Heart right ventricle (tissue), 16 donors: ENCODE measurements around the gene CACNA1C. TPM values are rescaled to one million over a fixed set of nuclear protein-coding genes. Genes with fewer than 3 reads are reported as not detected.

Experiments used
- ATAC-seq, 8 donors: fragments of 200-7000 bp; cut with Tn5 transposase; one replicate each; pipeline ENCODE4 v1.9.1; 2020; ENCODE audit warnings: mild to moderate bottlenecking in 8 of 8, moderate library complexity in 8 of 8, moderate number of reproducible peaks in 1 of 8
- DNase-seq, 2 donors: peaks; one replicate each; pipeline ENCODE4 v3.0.0-alpha.2; 2020
- H3K27ac ChIP-seq, 10 donors: fragments of 200-600 bp; sonication (generic) in 2 of 10; one replicate each; pipeline versions ENCODE4 v1.5.0 to v1.8.0; 2020 to 2022; ENCODE audit warnings: mild to moderate bottlenecking in 3 of 10
- H3K27me3 ChIP-seq, 7 donors: fragments of 200-600 bp; one replicate each; pipeline ENCODE4 v1.8.0; 2021 to 2022; ENCODE audit warnings: mild to moderate bottlenecking in 2 of 7
- H3K36me3 ChIP-seq, 9 donors: fragments of 200-600 bp; sonication (generic) in 1 of 9; one replicate each; pipeline versions ENCODE4 v1.5.0 to v1.8.0; 2020 to 2022; ENCODE audit warnings: mild to moderate bottlenecking in 2 of 9
- H3K4me1 ChIP-seq, 9 donors: fragments of 200-600 bp; sonication (generic) in 1 of 9; one replicate each; pipeline versions ENCODE4 v1.5.0 to v1.8.0; 2020 to 2022; ENCODE audit warnings: mild to moderate bottlenecking in 4 of 9
- H3K4me3 ChIP-seq, 10 donors: fragments of 200-600 bp; sonication (generic) in 2 of 10; one replicate each; pipeline versions ENCODE4 v1.5.0 to v1.8.0; 2020 to 2022; ENCODE audit warnings: mild to moderate bottlenecking in 7 of 10, moderate library complexity in 2 of 10
- H3K9me3 ChIP-seq, 11 donors: fragments of 200-600 bp in 10 of 11; sonication (generic) in 2 of 11; one replicate each; pipeline versions ENCODE4 v1.5.0 to v1.8.0; 2013 to 2022; ENCODE audit warnings: mild to moderate bottlenecking in 2 of 11, control low read depth in 1 of 11, moderate library complexity in 1 of 11
- CTCF ChIP-seq, 9 donors: fragments of 200-600 bp; sonication (generic) in 2 of 9; IDR thresholded peaks; one replicate each; pipeline versions ENCODE4 v1.5.0 to v1.8.0; 2021 to 2022; ENCODE audit warnings: antibody characterized with exemption in 9 of 9, mild to moderate bottlenecking in 5 of 9, moderate library complexity in 1 of 9
- WGBS, 2 donors: extraction: QIAGEN DNeasy Blood & Tissue Kit; methylation state at CpG; one replicate each; pipeline ENCODE4 v1.1.7; 2013; ENCODE audit warnings: inconsistent platforms in 1 of 2; 5-methylcytosine and 5-hydroxymethylcytosine counted together
- intact Hi-C, 10 donors: fragments of 100-400 bp; cut with DNase I; formaldehyde crosslinking; loops; one replicate each; pipeline versions ENCODE4 v1.11.1 to v1.14.2; 2022
- polyA plus RNA-seq, 2 donors: library from polyadenylated mRNA; stranded (reverse); fragments of 200-250 nt; gene quantifications; one replicate each; pipeline ENCODE4 v1.2.3, GENCODE V29; 2013
- total RNA-seq, 10 donors: library from RNA; stranded (reverse); fragmentation: NEBNext Ultra II Directional in 3 of 10; extraction: Animal tissue kit (Norgen Biotek cat#: 25700) in 3 of 10; gene quantifications; one replicate each; pipeline versions ENCODE4 v1.2.1 to v1.2.4, GENCODE V29; 2021 to 2023
- donor health status: Arrhythmogenic right ventricular cardiomyopathy.
- donor health status: ischemic (EF 13 %, LVEDD 7.1; RV severe dilation, severe dysfunction).
- donor health status: healthy with polysubstance abuse.
- donor health status: DM: no; HTN: yes; CAD: no.
- donor health status: DM: no; HTN: no; CAD: no.
- donor health status: ischemic (EF 25% LVEDD 6.9; RV normal size, moderate dysfunction).
- donor health status: ischemic (EF 25% LVEDD 5.7; RV mildly dilated, moderate dysfunction).
- donor health status: healthy.
- donor health status: DM: yes; HTN: yes; CAD: no.
- donor health status: Ischemic cardiomyopathy.
- donor health status: ischemic (EF 35%, LVEDD 5.7; RV mildly dilated, moderate dysfunction).
- donor health status: nonischemic (EF 11% LVEDD 7.7; RV severe dilation, severe dysfunction).
- donor health status: DM: yes; HTN: yes; CAD: no.
- donor health status: PGD.
- donor health status: ischemic (EF 29% LVEDD 5.4; RV normal size, mild dysfunction).
- donor health status: nonischemic (EF 23%, LVEDD 6.1; RV moderate dilation, normal function).

CACNA1C gene
- total and polyA plus RNA-seq, 12 donors = 19.1 to 222 (median 183) TPM

GRCh38 chr12:2539938-2540337, 487.2 kb downstream of the CACNA1C start:
- peak overlapping the region in 1 of 10 donors; percentile 3 for H3K4me3 ChIP-seq
- TF ChIP-seq CTCF (IDR thresholded peaks at IDR 0.05) = no peak
- ATAC-seq = no peak
- peak; percentile 54 to 57 for DNase-seq
- peaks cover 0 to 23% (median 15%) of the 10 kb centered on the region in 9 donors for H3K4me1 ChIP-seq
- no peaks in the 10 kb centered on the region for H3K27me3 ChIP-seq
- no peaks in the 10 kb centered on the region for H3K9me3 ChIP-seq
- H3K27ac ChIP-seq = no peak overlapping the region
- peaks cover 0 to 41% (median 0%) of the 10 kb centered on the region in 9 donors for H3K36me3 ChIP-seq
- intact Hi-C loops = no loop called here
- 38 to 46% methylated on average over 8 of the region's 8 CpGs for WGBS, 2 donors

GRCh38 chr12:2540535-2540941, 487.8 kb downstream of the CACNA1C start:
- Histone ChIP-seq H3K36me3 (peaks cover 0 to 41% (median 0%) of the 10 kb centered on the region in 9 donors), H3K4me1 (peaks cover 0 to 23% (median 15%) of the 10 kb centered on the region in 9 donors), H3K9me3 (no peaks in the 10 kb centered on the region), H3K27me3 (no peaks in the 10 kb centered on the region), H3K4me3 (no peak overlapping the region), H3K27ac (no peak overlapping the region)
- 40 to 45% methylated on average over 13 of the region's 13 CpGs for WGBS, 2 donors
- DNase-seq (peak; percentile 51 to 62), ATAC-seq (peak in 6 of 8 donors; percentile 73 to 91 (median 86))
- intact Hi-C loops = no loop called here
- TF ChIP-seq CTCF (IDR thresholded peaks at IDR 0.05) = no peak

GRCh38 chr12:2541631-2542204, 488.9 kb downstream of the CACNA1C start:
- Histone ChIP-seq H3K36me3 (peaks cover 0 to 50% (median 0%) of the 10 kb centered on the region in 9 donors), H3K4me3 (no peak overlapping the region), H3K27me3 (no peaks in the 10 kb centered on the region), H3K27ac (peak overlapping the region in 1 of 10 donors; percentile 12), H3K4me1 (peaks cover 0 to 23% (median 15%) of the 10 kb centered on the region in 9 donors), H3K9me3 (no peaks in the 10 kb centered on the region)
- DNase-seq (no peak), ATAC-seq (no peak)
- TF ChIP-seq CTCF (IDR thresholded peaks at IDR 0.05) = no peak
- 82 to 84% methylated on average over 13 of the region's 13 CpGs for WGBS, 2 donors
- intact Hi-C loops = no loop called here

- Histone ChIP-seq H3K4me1 (peaks cover 0 to 19% (median 1%) of the 10 kb centered on the region in 9 donors), H3K9me3 (no peaks in the 10 kb centered on the region), H3K27me3 (no peaks in the 10 kb centered on the region), H3K4me3 (no peak overlapping the region), H3K27ac (no peak overlapping the region), H3K36me3 (peaks cover 0 to 57% (median 0%) of the 10 kb centered on the region in 9 donors)
- intact Hi-C loops = no loop called here
- ATAC-seq = no peak
- WGBS, 2 donors = 87 to 93% methylated on average over 3 of the region's 3 CpGs
- TF ChIP-seq CTCF (IDR thresholded peaks at IDR 0.05) = no peak
- DNase-seq = no peak
Measured at GRCh38 chr12:2543801-2544200, 491.0 kb downstream of the CACNA1C start.
